Panc1 (cell line): ENCODE results near the gene ETV5.

ENCODE experiments used
- POLR2AphosphoS5 ChIP-seq: IDR thresholded peaks from 2 replicates; pipeline ENCODE4 v1.6.1; 2012; ENCODE audit warnings: mild to moderate bottlenecking, low read depth, low read length, moderate library complexity
- TF ChIP-seq, protein P1 (sequence below): fragments of 450-650 bp; IDR thresholded peaks from 2 replicates; pipeline ENCODE4 v1.5.1; 2017; ENCODE audit warnings: mild to moderate bottlenecking

DNA sequence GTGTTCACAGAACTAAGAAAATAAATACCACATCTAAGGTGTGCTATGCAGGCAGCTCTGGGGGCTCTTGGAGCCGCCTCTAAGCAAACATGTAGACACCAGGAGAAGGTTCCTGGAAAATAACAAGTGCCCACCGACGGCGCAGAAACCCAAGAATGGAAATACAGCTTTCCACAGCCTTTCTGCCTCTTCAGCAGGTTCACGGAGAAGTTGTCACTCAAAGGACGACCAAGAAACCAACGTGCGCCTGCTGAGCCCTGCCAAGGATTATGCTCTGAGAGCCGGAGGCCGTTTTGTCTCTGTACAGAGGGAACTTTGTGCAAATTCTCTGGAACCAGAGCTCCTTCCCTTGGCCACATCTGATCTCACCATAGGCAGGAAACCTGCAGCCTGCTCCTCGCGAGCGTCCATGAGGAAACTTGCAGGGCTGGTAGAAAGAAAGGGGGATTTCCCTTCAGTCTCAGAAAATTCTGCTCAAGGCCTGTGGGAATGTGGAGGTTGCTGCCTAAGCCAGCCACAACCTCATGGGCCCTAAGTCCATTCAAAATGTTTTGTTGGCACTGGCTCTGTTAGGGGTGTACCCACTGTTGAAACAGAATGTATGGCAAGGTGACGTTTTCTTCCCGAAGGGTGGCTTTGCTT, 40.6 kb upstream of the ETV5 start:
- TF ChIP-seq POLR2AphosphoS5, result no peak
- TF ChIP-seq, protein P1, sequence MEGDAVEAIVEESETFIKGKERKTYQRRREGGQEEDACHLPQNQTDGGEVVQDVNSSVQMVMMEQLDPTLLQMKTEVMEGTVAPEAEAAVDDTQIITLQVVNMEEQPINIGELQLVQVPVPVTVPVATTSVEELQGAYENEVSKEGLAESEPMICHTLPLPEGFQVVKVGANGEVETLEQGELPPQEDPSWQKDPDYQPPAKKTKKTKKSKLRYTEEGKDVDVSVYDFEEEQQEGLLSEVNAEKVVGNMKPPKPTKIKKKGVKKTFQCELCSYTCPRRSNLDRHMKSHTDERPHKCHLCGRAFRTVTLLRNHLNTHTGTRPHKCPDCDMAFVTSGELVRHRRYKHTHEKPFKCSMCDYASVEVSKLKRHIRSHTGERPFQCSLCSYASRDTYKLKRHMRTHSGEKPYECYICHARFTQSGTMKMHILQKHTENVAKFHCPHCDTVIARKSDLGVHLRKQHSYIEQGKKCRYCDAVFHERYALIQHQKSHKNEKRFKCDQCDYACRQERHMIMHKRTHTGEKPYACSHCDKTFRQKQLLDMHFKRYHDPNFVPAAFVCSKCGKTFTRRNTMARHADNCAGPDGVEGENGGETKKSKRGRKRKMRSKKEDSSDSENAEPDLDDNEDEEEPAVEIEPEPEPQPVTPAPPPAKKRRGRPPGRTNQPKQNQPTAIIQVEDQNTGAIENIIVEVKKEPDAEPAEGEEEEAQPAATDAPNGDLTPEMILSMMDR, result no peak
